WTC11 (cell line): ENCODE measurements around the gene ANKRD13D. TPM values are rescaled to one million over a fixed set of nuclear protein-coding genes. Genes with fewer than 3 reads are reported as not detected.

Experiments used
- ATAC-seq: fragments of 200-7000 bp; cut with Tn5 transposase; 2 replicates; pipeline ENCODE4 v1.10.0; 2021; ENCODE audit warnings: mild to moderate bottlenecking, moderate library complexity
- CTCF ChIA-PET: fragments of 300-600 bp; sonication (Branson Sonifier 250); formaldehyde crosslinking; loops from one replicate; lab custom pipeline; 2021; ENCODE audit warnings: antibody characterized with exemption; lab: Charles Lee
- POLR2A ChIA-PET: fragments of 350-600 bp; sonication (Branson Sonifier 250); formaldehyde crosslinking; loops from one replicate; lab custom pipeline; 2021; ENCODE audit warnings: antibody characterized with exemption; lab: Charles Lee
- DNase-seq: peaks from one replicate; pipeline ENCODE4 v3.0.0; 2021; ENCODE audit warnings: low spot score
- H3K27ac Mint-ChIP-seq: 2 replicates; pipeline ENCODE4 v1.8.0; 2021; ENCODE audit warnings: mixed read lengths
- H3K27me3 Mint-ChIP-seq: 2 replicates; pipeline ENCODE4 v1.8.0; 2021; ENCODE audit warnings: low read depth, mild to moderate bottlenecking, moderate library complexity, mixed read lengths
- H3K36me3 Mint-ChIP-seq: 2 replicates; pipeline ENCODE4 v1.8.0; 2021; ENCODE audit warnings: mixed read lengths
- H3K4me1 Mint-ChIP-seq: 2 replicates; pipeline ENCODE4 v1.8.0; 2022; ENCODE audit warnings: mixed read lengths
- H3K4me3 Mint-ChIP-seq: 2 replicates; pipeline ENCODE4 v1.8.0; 2021; ENCODE audit warnings: mild to moderate bottlenecking, moderate library complexity, mixed read lengths
- H3K9me3 Mint-ChIP-seq: 2 replicates; pipeline ENCODE4 v1.8.0; 2021; ENCODE audit warnings: mixed read lengths
- ATF1 ChIP-seq: sonication (generic); formaldehyde crosslinking; IDR thresholded peaks from 2 replicates; pipeline ENCODE4 v1.8.1; 2023; ENCODE audit warnings: mild to moderate bottlenecking, moderate library complexity, missing genetic modification reagents
- CBFB ChIP-seq: sonication (generic); formaldehyde crosslinking; IDR thresholded peaks from 2 replicates; pipeline ENCODE4 v1.8.1; 2022; ENCODE audit warnings: mild to moderate bottlenecking, low read depth, missing genetic modification reagents
- ELF4 ChIP-seq: sonication (generic); formaldehyde crosslinking; IDR thresholded peaks from 2 replicates; pipeline ENCODE4 v1.8.1; 2022; ENCODE audit warnings: low read depth, mild to moderate bottlenecking, moderate library complexity, missing genetic modification reagents
- ETV6 ChIP-seq: sonication (generic); formaldehyde crosslinking; IDR thresholded peaks from 2 replicates; pipeline ENCODE4 v1.8.1; 2022; ENCODE audit warnings: mild to moderate bottlenecking, missing genetic modification reagents
- FOXJ3 ChIP-seq: sonication (generic); formaldehyde crosslinking; IDR thresholded peaks from 2 replicates; pipeline ENCODE4 v1.9.0; 2021; ENCODE audit warnings: missing genetic modification reagents, mild to moderate bottlenecking, borderline replicate concordance
- GTF2I ChIP-seq: fragments of 250-450 bp; sonication (Bioruptor Pico); conservative IDR thresholded peaks from 2 replicates; pipeline ENCODE4 v1.4.0; 2021; ENCODE audit warnings: mild to moderate bottlenecking
- KAT7 ChIP-seq: sonication (generic); formaldehyde crosslinking; IDR thresholded peaks from 2 replicates; pipeline ENCODE4 v1.8.1; 2023; ENCODE audit warnings: missing genetic modification reagents, mild to moderate bottlenecking, borderline replicate concordance
- PREB ChIP-seq: sonication (generic); formaldehyde crosslinking; IDR thresholded peaks from 2 replicates; pipeline ENCODE4 v1.8.1; 2022; ENCODE audit warnings: mild to moderate bottlenecking, missing genetic modification reagents, moderate library complexity, borderline replicate concordance
- PRRX2 ChIP-seq: fragments of 250-450 bp; sonication (Bioruptor Pico); IDR thresholded peaks from 2 replicates; pipeline ENCODE4 v1.8.0; 2021; ENCODE audit warnings: mild to moderate bottlenecking
- ZBTB21 ChIP-seq: sonication (generic); formaldehyde crosslinking; IDR thresholded peaks from 2 replicates; pipeline ENCODE4 v1.8.1; 2023; ENCODE audit warnings: mild to moderate bottlenecking, missing genetic modification reagents, borderline replicate concordance
- ZNF263 ChIP-seq: sonication (generic); formaldehyde crosslinking; IDR thresholded peaks from 2 replicates; pipeline ENCODE4 v1.8.1; 2022; ENCODE audit warnings: low read depth, mild to moderate bottlenecking, moderate library complexity, missing genetic modification reagents
- ZNF416 ChIP-seq: fragments of 250-450 bp; sonication (Bioruptor Pico); IDR thresholded peaks from 2 replicates; pipeline ENCODE4 v1.9.0; 2021; ENCODE audit warnings: mild to moderate bottlenecking, inconsistent platforms
- total RNA-seq: library from RNA; stranded (reverse); gene quantifications from 3 replicates; pipeline ENCODE4 v1.2.3, GENCODE V29; 2021
- TF ChIP-seq, protein P1 (sequence below): sonication (generic); formaldehyde crosslinking; IDR thresholded peaks from 2 replicates; pipeline ENCODE4 v1.8.0; 2022; ENCODE audit warnings: mild to moderate bottlenecking, missing genetic modification reagents
- TF ChIP-seq, protein P2 (sequence below): sonication (generic); formaldehyde crosslinking; IDR thresholded peaks from 2 replicates; pipeline ENCODE4 v1.8.0; 2023; ENCODE audit warnings: mild to moderate bottlenecking, missing genetic modification reagents
- TF ChIP-seq, protein P3 (sequence below): fragments of 250-450 bp; sonication (Bioruptor Pico); IDR thresholded peaks from 2 replicates; pipeline ENCODE4 v1.9.0; 2021; ENCODE audit warnings: mild to moderate bottlenecking
- TF ChIP-seq, protein P4 (sequence below): sonication (generic); formaldehyde crosslinking; IDR thresholded peaks from 2 replicates; pipeline ENCODE4 v1.8.0; 2022; ENCODE audit warnings: mild to moderate bottlenecking, missing genetic modification reagents

ANKRD13D gene
- total RNA-seq, 1 experiment from 2014 or later: 55.5 TPM

DNA sequence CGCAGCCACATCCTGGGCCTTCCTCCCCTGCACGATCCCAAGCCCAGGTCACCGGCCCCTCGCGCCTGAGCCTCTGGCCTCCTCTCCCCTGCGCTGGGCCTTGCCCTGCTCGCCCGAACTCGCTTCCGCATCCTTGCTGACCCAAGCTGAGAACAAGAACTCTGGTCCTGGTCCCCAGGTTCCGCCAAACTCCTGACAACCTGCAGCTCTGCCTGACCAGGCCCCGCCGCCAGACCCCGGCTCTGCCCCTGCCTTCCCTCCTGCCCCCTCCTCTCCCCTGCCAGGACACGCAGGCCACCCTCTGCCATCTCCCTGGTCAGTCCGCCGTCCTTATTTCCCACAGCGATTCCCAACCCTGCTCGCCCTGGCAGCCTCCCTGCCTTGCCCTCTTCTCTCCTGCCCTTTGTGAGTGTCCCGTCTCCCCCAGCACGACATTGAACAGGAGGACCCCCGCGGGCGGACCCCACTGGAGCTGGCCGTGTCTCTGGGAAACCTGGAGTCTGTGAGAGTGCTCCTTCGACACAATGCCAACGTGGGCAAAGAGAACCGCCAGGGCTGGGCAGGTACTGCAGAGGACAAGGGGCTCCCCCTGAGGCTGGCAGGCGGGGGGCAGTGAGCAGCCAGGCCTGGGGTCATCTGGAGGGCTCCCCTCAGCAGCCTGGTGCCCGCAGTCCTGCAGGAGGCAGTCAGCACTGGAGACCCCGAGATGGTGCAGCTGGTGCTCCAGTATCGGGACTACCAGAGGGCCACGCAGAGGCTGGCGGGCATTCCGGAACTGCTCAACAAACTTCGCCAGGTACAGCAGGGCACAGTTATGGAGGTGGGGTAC lies 762 bp downstream of the ANKRD13D start:
- TF ChIP-seq ATF1 (CRISPR knock-in tag): no peak
- TF ChIP-seq, protein P1, sequence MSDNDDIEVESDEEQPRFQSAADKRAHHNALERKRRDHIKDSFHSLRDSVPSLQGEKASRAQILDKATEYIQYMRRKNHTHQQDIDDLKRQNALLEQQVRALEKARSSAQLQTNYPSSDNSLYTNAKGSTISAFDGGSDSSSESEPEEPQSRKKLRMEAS (CRISPR knock-in tag): no peak
- TF ChIP-seq, all 79 proteins: peak for 0
- DNase-seq (no peak), ATAC-seq (peak; percentile 5)
- H3K4me3 Mint-ChIP-seq: peak overlapping the region; percentile 87
- peaks cover 21% of the 10 kb centered on the region for H3K36me3 Mint-ChIP-seq
- ChIA-PET POLR2A (interaction anchor here (0.7 to 3.2 kb wide), 4 partner anchors 13 to 171 kb away, joined by 3 to 24 read pairs (median 9); partner anchors contain the start of genes KDM2A and SSH3), CTCF (interaction anchor here (0.6 to 3.0 kb wide), 8 partner anchors 12 to 339 kb away, joined by 3 to 39 read pairs (median 12); partner anchors contain the start of genes NUDT8 and SSH3)
- H3K9me3 Mint-ChIP-seq: no peaks in the 10 kb centered on the region
- peaks cover 15% of the 10 kb centered on the region for H3K4me1 Mint-ChIP-seq
- no peaks in the 10 kb centered on the region for H3K27me3 Mint-ChIP-seq
- H3K27ac Mint-ChIP-seq: no peak overlapping the region

DNA sequence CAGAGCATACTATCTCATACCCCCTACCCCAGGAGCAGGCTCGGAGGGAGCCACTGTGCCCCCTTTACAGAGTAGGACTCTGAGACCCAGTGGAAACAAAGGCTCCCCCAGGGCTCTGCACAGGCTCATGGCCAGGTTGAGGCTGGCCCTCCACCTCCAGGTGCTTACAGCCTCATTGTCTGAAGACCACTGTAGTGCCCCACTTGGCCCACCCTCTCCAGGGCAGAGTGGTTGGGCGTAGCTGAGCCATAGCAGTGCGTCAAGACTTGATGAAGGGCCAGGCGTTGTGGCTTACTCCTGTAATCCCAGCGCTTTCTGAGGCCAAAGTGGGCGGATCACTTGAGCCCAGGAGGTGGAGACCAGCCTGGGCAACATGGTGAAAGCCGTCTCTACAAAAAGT lies 1.7 kb downstream of the ANKRD13D start:
- CTCF ChIA-PET: interaction anchor here (0.6 to 1.1 kb wide), 2 partner anchors 14 to 26 kb away, joined by 3 to 4 read pairs; no protein-coding TSS in a partner anchor
- no peak for ATAC-seq
- TF ChIP-seq ELF4 (CRISPR knock-in tag) (no peak), ZNF263 (CRISPR knock-in tag) (no peak), KAT7 (CRISPR knock-in tag) (no peak)
- TF ChIP-seq, protein P2, sequence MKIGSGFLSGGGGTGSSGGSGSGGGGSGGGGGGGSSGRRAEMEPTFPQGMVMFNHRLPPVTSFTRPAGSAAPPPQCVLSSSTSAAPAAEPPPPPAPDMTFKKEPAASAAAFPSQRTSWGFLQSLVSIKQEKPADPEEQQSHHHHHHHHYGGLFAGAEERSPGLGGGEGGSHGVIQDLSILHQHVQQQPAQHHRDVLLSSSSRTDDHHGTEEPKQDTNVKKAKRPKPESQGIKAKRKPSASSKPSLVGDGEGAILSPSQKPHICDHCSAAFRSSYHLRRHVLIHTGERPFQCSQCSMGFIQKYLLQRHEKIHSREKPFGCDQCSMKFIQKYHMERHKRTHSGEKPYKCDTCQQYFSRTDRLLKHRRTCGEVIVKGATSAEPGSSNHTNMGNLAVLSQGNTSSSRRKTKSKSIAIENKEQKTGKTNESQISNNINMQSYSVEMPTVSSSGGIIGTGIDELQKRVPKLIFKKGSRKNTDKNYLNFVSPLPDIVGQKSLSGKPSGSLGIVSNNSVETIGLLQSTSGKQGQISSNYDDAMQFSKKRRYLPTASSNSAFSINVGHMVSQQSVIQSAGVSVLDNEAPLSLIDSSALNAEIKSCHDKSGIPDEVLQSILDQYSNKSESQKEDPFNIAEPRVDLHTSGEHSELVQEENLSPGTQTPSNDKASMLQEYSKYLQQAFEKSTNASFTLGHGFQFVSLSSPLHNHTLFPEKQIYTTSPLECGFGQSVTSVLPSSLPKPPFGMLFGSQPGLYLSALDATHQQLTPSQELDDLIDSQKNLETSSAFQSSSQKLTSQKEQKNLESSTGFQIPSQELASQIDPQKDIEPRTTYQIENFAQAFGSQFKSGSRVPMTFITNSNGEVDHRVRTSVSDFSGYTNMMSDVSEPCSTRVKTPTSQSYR (CRISPR knock-in tag): no peak
- POLR2A ChIA-PET: interaction anchor here (3.2 kb wide), 1 partner anchor 14 kb away, joined by 15 read pairs; no protein-coding TSS in a partner anchor
- H3K36me3 Mint-ChIP-seq: peaks cover 30% of the 10 kb centered on the region
- no peaks in the 10 kb centered on the region for H3K27me3 Mint-ChIP-seq
- H3K4me1 Mint-ChIP-seq: peaks cover 15% of the 10 kb centered on the region
- no peak for DNase-seq
- H3K9me3 Mint-ChIP-seq: peaks cover 2% of the 10 kb centered on the region
- H3K4me3 Mint-ChIP-seq: peak overlapping the region; percentile 87
- no peak overlapping the region for H3K27ac Mint-ChIP-seq

DNA sequence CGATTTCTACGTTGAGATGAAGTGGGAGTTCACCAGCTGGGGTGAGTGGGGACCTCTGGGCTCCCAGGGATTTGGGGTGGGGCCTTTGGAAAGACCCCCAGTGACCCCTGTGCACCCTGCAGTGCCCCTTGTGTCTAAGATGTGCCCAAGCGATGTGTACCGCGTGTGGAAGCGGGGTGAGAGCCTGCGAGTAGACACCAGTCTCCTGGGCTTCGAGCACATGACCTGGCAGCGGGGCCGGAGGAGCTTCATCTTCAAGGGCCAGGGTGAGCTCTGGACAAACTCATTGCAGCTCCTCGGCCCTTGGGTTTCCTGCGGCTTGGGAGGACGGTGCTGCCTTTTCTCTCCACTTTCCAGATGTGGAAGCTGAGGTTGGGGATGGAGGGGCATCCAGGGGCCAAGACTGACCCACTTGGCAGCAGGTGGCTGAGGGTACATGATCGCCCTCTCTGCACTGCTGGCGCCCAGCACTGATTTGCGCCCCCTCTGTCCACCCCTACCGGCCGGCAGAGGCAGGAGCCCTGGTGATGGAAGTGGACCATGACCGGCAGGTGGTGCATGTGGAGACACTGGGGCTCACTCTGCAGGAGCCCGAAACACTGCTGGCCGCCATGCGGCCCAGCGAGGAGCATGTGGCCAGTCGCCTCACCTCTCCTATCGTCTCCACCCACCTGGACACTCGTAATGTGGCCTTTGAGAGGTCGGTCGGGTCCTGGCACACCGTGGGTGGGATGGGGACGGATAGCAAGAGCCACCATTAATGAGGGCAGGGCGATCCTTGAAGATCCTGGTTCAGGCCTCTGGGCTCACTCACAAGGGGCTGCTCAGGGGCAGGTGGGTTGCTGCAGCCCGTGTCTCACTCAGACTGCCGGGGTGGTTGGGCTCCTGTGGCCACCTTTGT lies 2.6 kb downstream of the ANKRD13D start:
- Mint-ChIP-seq H3K27ac (no peak overlapping the region), H3K4me1 (peaks cover 15% of the 10 kb centered on the region), H3K27me3 (no peaks in the 10 kb centered on the region), H3K4me3 (no peak overlapping the region), H3K36me3 (peaks cover 39% of the 10 kb centered on the region), H3K9me3 (peaks cover 11% of the 10 kb centered on the region)
- TF ChIP-seq GTF2I (no peak), ZBTB21 (CRISPR knock-in tag) (no peak), ETV6 (no peak), FOXJ3 (no peak), CBFB (CRISPR knock-in tag) (no peak), ZNF263 (CRISPR knock-in tag) (no peak), ZNF416 (CRISPR knock-in tag) (no peak), PRRX2 (CRISPR knock-in tag) (no peak), PREB (CRISPR knock-in tag) (no peak)
- TF ChIP-seq, protein P3, sequence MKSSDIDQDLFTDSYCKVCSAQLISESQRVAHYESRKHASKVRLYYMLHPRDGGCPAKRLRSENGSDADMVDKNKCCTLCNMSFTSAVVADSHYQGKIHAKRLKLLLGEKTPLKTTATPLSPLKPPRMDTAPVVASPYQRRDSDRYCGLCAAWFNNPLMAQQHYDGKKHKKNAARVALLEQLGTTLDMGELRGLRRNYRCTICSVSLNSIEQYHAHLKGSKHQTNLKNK (CRISPR knock-in tag): no peak
- TF ChIP-seq, protein P4, sequence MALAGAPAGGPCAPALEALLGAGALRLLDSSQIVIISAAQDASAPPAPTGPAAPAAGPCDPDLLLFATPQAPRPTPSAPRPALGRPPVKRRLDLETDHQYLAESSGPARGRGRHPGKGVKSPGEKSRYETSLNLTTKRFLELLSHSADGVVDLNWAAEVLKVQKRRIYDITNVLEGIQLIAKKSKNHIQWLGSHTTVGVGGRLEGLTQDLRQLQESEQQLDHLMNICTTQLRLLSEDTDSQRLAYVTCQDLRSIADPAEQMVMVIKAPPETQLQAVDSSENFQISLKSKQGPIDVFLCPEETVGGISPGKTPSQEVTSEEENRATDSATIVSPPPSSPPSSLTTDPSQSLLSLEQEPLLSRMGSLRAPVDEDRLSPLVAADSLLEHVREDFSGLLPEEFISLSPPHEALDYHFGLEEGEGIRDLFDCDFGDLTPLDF (CRISPR knock-in tag): no peak
- TF ChIP-seq, protein P2 (CRISPR knock-in tag): no peak
- DNase-seq (no peak), ATAC-seq (no peak)
- ChIA-PET POLR2A (no interaction called here), CTCF (interaction anchor here (0.7 to 1.1 kb wide), 2 partner anchors 19 to 25 kb away, joined by 3 to 4 read pairs; no protein-coding TSS in a partner anchor)
